ENCODE results near the gene PCDHA9. TPM values are rescaled to one million over a fixed set of nuclear protein-coding genes. Genes with fewer than 3 reads are reported as not detected.
"Not testable (repeated sequence)": the region's sequence is repeated elsewhere in the genome, so short reads cannot be mapped to it uniquely, and the experiment has no call there.

PCDHA9 gene
- total and polyA plus RNA-seq, 2 of the 4 experiments (the other 2 are of a cell fraction) = under 0.01 TPM; not detected in 1

DNA sequence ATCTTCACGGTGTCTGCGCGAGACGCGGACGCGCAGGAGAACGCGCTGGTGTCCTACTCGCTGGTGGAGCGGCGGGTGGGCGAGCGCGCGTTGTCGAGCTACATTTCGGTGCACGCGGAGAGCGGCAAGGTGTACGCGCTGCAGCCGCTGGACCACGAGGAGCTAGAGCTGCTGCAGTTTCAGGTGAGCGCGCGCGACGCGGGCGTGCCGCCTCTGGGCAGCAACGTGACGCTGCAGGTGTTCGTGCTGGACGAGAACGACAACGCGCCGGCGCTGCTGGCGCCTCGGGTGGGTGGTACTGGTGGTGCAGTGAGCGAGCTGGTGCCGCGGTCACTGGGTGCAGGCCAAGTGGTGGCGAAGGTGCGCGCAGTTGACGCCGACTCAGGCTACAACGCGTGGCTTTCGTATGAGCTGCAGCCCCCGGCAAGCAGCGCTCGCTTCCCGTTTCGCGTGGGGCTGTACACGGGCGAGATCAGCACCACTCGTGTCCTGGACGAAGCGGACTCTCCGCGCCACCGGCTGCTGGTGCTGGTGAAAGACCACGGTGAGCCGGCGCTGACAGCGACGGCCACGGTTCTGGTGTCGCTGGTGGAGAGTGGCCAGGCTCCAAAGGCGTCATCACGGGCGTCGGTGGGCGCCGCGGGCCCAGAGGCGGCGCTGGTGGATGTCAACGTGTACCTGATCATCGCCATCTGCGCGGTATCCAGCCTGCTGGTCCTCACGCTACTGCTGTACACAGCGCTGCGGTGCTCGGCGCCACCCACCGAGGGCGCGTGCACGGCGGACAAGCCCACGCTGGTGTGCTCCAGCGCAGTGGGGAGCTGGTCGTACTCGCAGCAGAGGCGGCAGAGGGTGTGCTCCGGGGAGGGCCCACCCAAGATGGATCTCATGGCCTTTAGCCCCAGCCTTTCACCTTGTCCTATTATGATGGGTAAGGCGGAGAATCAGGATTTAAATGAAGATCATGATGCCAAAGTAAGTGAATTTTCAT, 18.4 kb upstream of the PCDHA9 start:
- H3K4me3 ChIP-seq (ENCODE audit: insufficient read depth, low read depth, low read length); H3K4ac ChIP-seq (ENCODE audit: low read depth, low read length); BruUV-seq (replicated peaks); H3K9me1 ChIP-seq (ENCODE audit: insufficient read depth, low read length); H3K27me3 ChIP-seq (ENCODE audit: control insufficient read depth, insufficient read depth, low read length); DNase-seq; H3K14ac ChIP-seq (replicated peaks; ENCODE audit: low read depth, low read length); H2BK120ac ChIP-seq (ENCODE audit: low read depth, low read length); H4K20me1 ChIP-seq (ENCODE audit: insufficient read depth, low read length); H3K4me2 ChIP-seq (ENCODE audit: low read depth, low read length); H3K79me1 ChIP-seq (ENCODE audit: low read depth in 1 of 2, low read length in 2 of 2); H3K56ac ChIP-seq (ENCODE audit: extremely low read depth, insufficient read depth, low read length); H3K18ac ChIP-seq (ENCODE audit: low read depth, low read length); intact Hi-C loops (cut with micrococcal nuclease); H2AK9ac ChIP-seq (replicated peaks; ENCODE audit: low read depth, low read length, poor library complexity); H3K9me3 ChIP-seq (ENCODE audit: control insufficient read depth, insufficient read depth, low read length); H3K9ac ChIP-seq (ENCODE audit: low read depth, low read length); H2AFZ ChIP-seq (replicated peaks; ENCODE audit: low read length, poor library complexity); H3K36me3 ChIP-seq (ENCODE audit: control insufficient read depth, insufficient read depth, low read length); CTCF ChIA-PET; dilution Hi-C loops (cut with HindIII; ENCODE audit: low sequenced_read_pairs, unreplicated experiment); H4K8ac ChIP-seq (ENCODE audit: low read depth in 2 of 2, low read length in 2 of 2); H4K5ac ChIP-seq (ENCODE audit: low read depth, low read length); in situ Hi-C loops (cut with MboI; ENCODE audit: low sequenced_read_pairs); H3K4me1 ChIP-seq (ENCODE audit: control insufficient read depth, insufficient read depth, low read length); H2BK15ac ChIP-seq (ENCODE audit: low read depth, low read length); H4K91ac ChIP-seq (ENCODE audit: insufficient read depth, low read depth, low read length); H2BK5ac ChIP-seq (ENCODE audit: low read depth, low read length, poor library complexity, severe bottlenecking); H3K27ac ChIP-seq (ENCODE audit: insufficient read depth, low read length); POLR2A ChIA-PET (ENCODE audit: unreplicated experiment); H2BK20ac ChIP-seq (ENCODE audit: low read depth, low read length); H2AK5ac ChIP-seq (ENCODE audit: low read depth, low read length); ATAC-seq (ENCODE audit: low read depth); H3K23ac ChIP-seq (ENCODE audit: low read depth, low read length): not testable (repeated sequence)
- 46% methylated on average over 49 of the region's 106 CpGs; no CpG with 5 or more reads in 1 of the 2 experiments for WGBS, 2 experiments (ENCODE audit: extremely low coverage in 2 of 2, insufficient read length in 1 of 2)
